Bone marrow (tissue), 2 donors: ENCODE results near the gene MYPN.
A peak's percentile ranks its signal among the peaks of the same experiment; 100 is the strongest.
"Not testable (repeated sequence)": the region's sequence is repeated elsewhere in the genome, so short reads cannot be mapped to it uniquely, and the experiment has no call there.

Source experiments
- DNase-seq, 2 donors: peaks; one replicate each; lab custom pipeline; 2025; lab: John Stamatoyannopoulos, UW

MYPN gene

DNA sequence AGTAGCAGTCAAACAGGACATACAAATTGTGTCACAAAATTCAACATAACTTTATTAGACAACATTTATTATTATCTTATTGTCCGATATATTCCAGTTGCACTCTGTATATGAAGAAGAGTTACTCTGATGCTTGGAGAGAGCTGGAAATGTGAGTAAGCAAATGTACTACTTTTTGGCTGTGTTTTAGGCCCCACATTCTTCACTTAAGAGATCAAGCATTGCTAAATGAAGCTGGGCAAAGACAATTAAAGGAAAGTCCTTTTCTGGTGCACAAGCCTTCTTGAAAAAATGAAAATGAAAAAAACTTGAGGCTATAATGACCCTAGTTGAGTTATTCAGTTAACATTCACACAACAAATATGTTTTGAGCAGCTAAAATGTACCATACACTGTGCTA, 26.1 kb downstream of the MYPN start:
- no peak for DNase-seq

DNA sequence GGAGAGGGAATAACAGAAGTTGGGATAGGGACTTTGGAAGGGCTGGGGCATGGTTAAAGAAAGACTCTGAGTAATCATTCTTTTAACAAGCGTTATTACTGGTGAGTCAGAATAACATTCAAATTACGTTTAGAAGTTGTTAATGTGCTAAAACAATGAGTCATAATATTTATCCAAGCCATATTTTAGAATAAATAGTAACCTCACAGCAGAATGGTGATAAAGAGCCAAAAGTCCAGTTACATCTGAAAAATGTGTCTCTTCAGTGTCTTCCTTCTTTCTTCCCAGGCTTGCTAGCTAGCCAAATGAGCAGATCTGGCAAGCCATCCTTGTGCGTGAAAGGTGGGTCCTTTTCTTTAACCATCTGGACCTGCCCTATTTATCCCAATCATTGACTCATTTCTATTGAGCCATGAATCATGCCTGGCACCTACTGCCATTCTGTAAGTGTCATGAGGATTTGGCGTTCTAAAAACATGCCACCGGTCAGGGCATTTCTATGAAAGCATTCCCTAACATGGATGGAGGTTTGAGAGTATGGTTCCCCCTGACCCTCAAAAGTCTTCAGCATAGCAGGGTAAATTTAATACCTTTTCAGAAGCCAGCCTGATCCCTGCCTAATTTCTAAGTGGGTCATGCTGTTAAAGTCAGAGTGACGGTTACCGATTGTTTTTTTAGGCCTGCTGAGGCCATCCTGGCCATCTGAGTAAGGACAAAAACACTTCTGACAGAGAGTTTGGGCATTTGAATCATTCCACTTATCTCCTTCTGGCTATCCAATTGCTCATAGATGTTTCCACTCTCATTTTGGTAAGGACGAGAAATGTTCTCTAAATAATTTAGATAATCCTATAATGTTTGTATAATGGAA, 26.9 kb downstream of the MYPN start:
- DNase-seq: no peak

DNA sequence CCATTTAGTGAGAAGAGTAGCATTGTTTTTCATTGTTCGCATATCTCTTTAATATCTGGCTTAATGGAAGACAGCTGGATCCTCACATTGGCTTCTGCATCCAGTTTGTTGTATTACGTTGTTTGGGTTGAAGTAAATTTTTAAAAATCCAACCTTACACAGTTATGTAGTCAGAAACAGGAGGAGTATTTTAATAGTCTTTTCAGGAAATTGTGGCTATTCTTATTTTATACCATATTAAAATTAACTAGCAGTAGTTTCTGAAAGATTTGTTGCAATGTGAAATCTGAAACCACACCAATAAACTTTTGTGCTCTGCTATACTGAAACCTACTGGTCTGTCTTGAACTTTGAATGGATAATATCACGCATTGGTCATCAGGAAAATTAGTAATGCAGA, 27.9 kb downstream of the MYPN start:
- no peak for DNase-seq

DNA sequence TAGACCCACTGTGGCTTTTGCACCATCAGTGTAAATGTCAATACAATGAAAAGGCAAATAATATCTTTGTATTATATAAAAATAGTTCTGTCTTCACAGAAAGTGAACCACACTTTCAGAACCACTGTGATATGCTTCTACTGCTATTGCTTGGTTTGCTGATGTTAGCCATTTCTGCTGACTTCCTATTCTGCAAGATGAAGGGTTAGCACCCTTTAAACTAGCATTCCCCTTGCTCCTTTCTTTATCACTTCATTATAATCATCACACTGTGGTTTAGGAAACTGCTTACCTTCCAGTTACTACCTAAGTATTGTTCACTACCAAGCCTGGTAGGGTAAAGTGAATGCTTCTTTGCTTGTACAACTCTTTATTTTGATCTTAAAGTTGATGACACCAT, 29.2 kb downstream of the MYPN start:
- DNase-seq: no peak

DNA sequence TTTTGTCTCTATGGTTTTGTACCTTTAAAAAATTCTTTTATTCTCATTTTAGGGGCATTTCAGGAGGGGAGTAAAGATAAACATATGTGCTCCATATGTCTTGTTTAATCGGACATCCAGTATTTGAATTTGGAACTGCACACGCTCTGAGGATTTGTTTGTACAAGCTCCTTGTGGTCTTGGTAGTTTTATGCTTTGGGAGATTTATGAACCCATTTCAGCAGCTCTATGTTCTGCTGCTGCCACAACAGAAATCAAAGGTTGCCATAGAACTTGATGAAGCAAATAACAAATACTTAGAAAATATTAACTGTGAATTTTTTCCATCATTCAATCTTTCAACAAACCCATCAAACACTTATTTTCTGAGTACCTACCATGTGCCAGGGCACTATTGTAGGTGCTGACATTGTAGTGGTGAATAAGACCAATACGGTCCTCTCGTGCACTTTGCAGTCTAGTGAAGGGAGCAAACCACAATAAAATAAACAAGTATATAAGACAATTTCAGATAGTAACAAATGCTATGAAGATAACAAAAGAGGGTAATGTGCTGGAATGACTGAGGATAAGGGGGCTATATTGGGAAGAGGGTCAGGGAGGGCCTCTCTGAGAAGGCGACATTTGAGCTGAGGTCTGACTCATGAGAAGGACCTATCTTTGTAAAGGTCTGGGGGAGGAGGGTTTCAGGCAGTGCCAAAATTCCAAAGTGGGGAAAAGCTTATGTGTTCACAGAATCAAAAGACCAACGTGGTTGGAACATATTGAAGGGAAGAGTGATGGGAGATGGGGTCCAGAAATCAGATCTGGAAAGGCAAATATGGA, 30.4 kb downstream of the MYPN start:
- no peak for DNase-seq

DNA sequence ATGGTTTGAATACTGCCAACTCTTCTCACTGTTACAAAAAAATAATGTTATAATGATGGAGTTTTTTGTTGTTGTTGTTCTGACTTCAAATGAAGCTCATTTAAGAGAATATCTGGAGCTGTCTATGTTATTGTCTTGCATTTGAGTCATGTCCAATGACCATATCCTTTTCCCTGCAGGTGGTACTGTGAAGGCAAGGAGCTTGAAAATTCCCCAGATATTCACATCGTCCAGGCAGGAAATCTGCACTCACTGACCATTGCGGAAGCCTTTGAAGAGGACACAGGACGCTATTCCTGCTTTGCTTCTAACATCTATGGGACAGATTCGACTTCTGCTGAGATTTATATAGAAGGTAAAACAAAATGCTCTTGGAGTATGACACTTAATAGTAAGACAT, 33.5 kb downstream of the MYPN start:
- no peak for DNase-seq

DNA sequence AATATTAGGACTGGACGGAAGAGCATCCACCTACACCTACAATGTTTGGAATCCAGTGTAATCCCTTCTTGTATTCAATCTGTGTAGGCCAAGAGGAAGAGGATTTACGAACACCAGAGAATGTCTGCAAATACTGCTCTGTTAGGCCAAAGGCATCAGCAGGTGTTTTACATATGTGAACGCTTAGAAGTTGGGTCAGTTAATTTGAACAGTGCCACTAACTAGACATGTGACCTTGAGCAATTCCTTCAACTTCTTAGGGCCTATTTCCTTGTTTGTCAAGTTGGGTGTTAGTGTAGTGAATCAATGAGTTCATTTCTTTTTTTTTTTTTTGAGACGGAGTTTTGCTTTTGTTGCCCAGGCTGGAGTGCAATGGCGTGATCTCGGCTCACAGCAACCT, 35.4 kb downstream of the MYPN start:
- DNase-seq: no peak

DNA sequence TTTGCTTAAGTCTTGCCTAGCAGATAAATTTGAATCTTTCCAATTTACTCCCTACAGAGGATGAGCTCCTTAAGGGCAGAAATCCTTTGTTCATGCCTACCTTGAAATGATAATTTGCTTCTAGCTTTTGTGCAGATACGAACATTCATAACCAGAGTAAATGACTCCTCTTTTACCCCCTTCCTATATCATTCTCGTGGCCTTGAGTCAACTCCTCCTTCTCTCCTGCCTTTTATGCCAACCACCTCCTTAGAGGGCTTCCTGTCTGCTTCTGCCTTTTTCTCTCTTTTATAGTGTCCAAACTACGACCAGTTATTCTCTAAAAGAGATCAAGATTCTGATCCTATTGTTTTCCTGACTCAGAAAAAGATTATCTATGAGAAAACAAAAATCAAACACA, 36.4 kb downstream of the MYPN start:
- DNase-seq: no peak

DNA sequence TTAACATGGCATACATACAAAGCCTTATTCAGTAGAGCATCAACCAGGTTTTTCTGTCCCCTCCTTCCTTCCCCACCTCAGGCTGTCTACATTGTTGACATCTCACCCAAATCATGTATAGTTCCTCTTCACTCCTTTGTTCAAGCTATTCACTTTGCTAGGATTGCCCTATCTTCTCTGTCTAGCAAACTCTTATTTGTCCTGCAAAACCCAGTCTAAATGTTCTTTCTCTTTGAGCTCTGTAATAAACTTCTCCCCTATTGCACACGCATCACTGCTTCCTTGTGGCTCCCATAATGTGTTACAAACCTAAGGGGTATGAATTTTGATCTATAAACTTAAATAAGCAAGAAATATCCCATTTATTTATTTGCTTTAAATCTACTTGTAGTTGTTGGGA, 36.8 kb downstream of the MYPN start:
- no peak for DNase-seq

DNA sequence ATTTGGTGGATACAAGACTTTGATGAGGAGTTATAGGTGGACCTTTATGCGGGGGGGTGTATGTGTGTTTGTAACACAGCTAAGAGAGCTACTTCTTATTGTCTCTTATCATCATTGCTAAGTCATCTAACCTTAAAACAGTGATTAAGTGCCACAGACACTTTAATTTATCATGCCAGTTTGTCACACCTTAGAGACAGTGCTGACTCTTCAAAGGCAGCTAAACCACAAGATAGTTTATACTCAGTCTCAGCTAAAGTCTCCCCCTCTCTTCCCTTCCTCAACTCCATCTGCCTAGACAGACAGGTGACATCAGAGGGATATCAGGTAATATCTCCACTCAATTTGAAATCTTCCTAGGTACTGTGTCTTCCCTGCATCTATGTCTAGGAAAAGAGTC, 42.2 kb downstream of the MYPN start:
- DNase-seq: no peak

DNA sequence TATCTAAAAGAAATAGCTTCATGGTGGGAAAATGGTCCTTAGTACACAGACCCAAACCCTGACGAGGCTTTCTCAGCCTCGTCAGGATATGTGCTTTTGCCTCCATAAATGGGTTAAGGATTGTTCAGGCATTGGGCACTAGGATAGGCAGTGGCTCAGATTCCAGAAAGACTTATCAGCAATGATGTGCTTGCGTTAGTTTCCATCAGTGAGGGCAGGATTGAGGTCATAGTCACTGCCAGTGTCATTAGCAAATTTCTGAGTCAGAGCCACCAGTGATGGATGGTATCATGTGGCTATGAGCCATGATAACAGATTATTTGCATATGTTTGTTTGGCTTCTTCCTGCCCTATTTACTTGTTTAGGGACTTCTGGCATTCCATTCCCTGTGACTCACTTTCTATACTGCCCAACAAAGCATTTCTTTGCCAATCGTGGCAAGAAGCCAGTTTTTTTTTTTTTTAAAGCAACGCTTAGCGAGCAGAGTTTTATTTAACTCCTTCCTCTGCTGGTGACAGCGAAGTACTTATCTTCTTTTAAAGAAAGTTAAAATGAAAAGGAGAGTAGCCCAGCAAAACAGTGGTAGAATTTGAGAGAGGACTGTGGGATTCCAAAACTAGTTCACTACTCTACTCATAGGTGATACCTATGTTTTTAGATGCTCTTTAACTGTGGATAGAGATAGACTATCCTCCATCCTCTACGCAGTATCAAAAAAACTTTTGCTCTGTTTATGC, 44.4 kb downstream of the MYPN start:
- DNase-seq: no peak

DNA sequence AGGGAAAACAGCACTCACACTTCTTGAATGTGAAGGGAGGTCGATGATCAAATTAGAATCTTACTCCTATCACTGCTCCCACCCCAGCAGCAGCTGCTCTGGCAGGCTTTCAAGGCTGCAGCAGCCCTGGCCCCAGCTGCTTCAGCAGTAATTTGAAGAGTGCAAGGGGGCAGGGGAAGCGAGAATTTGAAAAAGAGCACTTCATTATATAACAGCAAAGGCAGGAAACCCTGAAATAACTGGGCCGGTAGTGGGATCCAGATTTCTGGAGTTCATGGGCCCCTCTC, 44.9 kb downstream of the MYPN start:
- DNase-seq: no peak

DNA sequence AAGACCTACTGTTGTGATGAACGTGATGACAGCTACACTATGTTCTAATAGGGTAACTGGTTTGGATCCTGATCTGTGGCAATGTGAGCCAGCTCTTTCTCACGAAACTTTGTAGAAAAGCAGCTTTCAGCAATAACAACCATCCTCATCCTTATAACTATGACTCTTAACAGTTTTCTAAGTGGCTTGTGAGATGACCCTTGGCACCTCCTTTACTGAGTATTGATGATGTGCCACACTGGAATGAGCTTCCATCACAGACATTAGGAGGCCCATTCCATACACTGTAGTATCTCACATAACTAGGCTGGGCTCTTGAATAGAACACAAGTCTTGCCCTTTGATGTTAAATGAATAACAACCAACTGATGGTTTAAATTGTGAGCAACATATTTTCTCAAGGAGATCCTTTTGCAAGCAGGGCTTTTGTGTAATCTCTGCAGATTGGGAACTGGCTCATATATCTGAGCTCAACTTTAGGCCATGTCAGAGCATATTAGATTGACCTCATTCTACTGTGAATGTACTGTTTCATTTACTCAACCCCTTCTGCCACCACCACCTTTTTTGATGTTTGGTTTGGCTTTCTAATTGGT, 46.4 kb downstream of the MYPN start:
- DNase-seq: no peak

DNA sequence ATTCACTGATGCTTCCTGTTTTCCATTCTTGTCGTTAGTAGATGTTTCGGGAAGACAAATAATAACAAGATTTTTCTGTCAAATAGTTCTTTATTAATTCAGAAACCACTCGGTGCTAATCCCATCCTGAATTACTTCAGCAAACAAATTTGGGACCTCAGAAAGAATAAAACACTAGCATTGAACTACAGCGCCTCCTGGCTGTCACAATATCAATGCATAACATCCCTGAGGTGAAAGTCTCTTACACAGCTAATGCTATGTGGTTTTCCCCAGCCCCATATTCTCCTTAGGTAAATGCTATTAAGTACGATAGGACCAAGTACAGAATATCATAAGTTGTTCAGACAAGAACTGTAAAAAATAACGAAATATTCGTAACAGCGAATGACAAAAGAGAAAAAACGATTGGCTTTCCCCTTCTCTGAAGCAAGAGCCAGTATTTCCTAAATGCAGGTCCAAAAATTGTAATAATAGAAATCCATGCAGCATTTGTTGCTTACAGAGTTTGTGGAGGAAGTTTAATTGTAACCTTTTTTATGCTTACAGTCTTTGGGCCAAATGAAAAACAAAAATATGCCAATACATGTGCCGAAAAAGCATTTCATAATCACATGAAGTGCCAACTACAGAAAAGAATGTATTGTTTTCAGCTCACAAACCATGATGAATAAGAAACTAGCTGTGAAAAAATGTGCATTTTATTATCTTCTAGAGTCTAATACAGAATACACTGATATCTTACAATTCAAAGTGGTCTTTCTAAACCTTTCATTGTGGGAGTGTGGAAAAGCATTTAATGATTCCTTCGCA, 47.3 kb downstream of the MYPN start:
- peak in 1 of 2 donors; percentile 35 for DNase-seq

DNA sequence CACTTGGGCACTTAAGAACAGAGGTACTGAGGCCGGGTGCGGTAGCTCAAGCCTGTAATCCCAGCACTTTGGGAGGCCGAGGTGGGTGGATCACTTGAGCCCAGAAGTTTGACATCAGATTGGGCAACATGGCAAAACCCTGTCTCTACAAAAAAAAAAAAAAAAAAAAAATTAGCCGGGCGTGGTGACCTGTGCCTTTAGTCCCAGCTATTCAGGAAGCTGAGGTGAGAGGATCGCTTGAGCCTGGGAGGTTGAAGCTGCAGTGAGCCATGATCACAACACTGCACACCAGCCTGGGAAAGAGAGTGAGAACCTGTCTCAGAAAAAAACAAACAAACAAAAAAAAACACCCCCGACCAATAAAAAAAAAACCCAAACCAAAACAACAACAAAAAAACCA, 48.2 kb downstream of the MYPN start:
- not testable (repeated sequence) for DNase-seq

DNA sequence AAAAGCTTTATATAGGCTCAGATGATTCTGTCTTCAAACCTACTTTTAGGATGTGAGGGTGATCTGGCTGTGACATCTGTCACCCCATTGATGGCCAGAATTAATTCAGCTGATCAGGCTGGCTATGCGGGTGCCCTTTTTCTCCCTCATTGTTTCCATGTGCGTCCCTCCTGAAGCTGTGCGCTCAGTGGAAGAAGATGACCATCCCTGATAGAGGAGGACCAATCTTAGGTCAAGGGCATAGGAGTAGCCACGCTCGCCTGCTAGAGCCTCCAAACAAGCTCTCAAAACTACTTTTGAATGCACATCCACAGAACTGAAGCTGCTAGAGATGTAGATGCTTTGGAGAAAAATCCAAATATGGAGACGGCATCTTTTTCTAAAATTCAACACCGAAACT, 48.7 kb downstream of the MYPN start:
- DNase-seq: no peak

DNA sequence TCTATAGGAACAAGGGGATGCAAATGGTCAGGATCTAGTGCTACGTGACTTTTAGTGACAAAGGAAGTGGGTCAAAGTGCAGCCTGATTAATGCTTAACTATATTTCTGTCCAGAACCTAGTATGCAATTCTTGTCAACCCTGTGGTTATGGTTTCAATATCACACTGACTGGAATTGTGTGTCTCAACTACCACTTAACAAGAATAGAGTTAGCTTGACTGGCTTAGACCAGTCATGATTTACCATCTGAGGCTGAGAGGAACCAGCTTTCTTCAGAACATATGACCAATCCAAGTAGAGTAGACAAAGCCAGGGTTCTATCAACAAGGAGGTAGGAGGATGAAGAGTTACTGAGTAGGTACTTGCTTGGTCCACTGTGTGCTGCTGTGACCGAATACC, 54.4 kb downstream of the MYPN start:
- no peak for DNase-seq

DNA sequence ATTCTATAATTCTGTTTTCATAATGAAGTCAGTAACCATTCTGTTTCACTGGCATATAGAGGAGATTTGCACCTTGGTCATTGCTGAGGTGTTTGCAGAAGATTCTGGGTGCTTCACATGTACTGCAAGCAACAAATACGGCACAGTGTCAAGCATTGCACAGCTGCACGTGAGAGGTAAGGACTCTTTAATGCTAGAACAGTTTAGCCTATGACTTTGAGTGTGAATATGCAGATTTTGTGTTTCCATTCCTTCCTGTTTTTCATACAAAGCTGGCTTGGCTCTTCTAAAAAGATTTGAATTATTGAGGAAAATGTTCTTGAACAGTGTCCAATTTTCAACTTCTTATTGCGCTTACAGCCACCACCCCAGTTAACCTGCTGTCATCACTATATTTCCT, 56.4 kb downstream of the MYPN start:
- DNase-seq: no peak

DNA sequence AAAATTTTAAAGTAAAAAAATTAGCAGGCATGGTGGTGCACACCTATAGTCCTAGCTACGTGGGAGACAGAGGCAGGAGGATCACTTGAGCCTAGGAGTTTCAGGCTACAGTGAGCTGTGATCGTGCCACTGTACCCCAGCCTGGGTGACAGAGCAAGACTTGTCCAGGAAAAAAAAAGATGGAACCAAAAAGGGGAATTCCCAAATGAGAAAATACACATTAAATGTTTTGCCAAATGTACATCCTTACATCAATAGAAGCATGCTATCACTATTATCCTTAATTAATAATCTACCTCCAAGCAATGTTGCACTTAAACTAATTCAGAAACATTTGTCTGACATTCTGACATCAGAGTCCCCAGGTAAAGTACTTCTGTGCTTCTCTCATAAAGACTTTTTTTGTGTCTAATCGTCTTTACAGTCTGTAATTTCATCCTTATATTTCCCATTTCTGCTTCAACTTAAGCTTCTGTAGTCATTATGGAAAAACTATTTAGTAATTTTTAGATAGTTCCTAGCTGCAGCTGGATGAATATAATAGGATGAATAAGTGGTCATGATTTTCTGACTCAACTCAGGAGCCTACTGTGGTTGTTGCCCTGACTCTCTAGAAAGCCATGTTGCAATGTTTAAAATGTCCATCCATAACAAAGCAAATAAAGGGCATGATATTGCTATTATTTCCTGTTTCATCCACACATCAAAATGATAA, 57.7 kb downstream of the MYPN start:
- no peak for DNase-seq

DNA sequence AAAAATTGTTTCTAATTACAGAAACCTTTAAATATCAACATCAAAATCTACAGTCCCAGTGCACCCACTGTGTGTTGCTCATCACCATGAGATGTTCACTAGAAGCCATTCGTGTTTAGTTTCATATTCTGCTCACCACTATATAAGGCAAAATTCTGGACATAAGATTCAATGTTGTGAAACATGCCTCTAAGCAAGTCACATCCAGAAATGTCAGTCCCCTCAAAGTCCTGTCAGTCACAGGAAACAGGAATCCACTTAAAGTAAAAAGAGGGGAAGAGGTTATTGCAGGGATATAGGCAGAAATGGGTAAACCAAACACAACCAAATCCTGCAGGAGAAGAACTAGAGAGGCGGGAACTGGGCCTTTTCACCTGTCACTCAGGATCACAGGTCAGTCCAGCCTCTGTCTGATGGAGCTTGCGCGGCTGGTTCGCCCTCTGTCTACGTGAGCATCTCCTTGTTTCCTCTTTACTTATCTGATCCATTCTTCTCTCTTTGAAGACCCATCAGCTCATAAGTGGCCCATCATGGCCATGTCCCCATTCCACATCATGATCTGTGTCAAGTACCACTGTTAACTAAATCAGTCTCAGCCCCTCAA, 58.4 kb downstream of the MYPN start:
- DNase-seq: no peak
